HEK293 (cell line): ENCODE data around the gene ABCF1.

ENCODE experiments used
- CTCF ChIP-seq: fragments of 450-650 bp; formaldehyde crosslinking; IDR thresholded peaks from 2 replicates; pipeline ENCODE4 v1.5.1; 2016; ENCODE audit warnings: missing biosample characterization, missing genetic modification characterization
- OSR2 ChIP-seq: fragments of 450-650 bp; formaldehyde crosslinking; IDR thresholded peaks from 2 replicates; pipeline ENCODE4 v1.5.1; 2016; ENCODE audit warnings: missing biosample characterization, missing genetic modification characterization
- YY1 ChIP-seq: fragments of 450-650 bp; formaldehyde crosslinking; IDR thresholded peaks from 2 replicates; pipeline ENCODE4 v1.5.1; 2018; ENCODE audit warnings: missing biosample characterization, missing genetic modification characterization
- ZNF280D ChIP-seq: fragments of 450-650 bp; formaldehyde crosslinking; IDR thresholded peaks from 2 replicates; pipeline ENCODE4 v1.5.1; 2016; ENCODE audit warnings: missing biosample characterization, missing genetic modification characterization
- ZNF335 ChIP-seq: fragments of 450-650 bp; formaldehyde crosslinking; conservative IDR thresholded peaks from 2 replicates; pipeline ENCODE4 v1.5.1; 2016; ENCODE audit warnings: missing biosample characterization, missing genetic modification characterization
- ZNF423 ChIP-seq: fragments of 450-650 bp; formaldehyde crosslinking; IDR thresholded peaks from 2 replicates; pipeline ENCODE4 v1.5.1; 2016; ENCODE audit warnings: missing biosample characterization, missing genetic modification characterization
- ZNF449 ChIP-seq: fragments of 450-650 bp; formaldehyde crosslinking; IDR thresholded peaks from 2 replicates; pipeline ENCODE4 v1.5.1; 2017; ENCODE audit warnings: missing biosample characterization, mild to moderate bottlenecking, missing genetic modification characterization, moderate library complexity
- ZNF654 ChIP-seq: fragments of 450-650 bp; formaldehyde crosslinking; IDR thresholded peaks from 2 replicates; pipeline ENCODE4 v1.5.1; 2016; ENCODE audit warnings: low read depth, missing biosample characterization, missing genetic modification characterization
- ZSCAN30 ChIP-seq: fragments of 450-650 bp; IDR thresholded peaks from 2 replicates; pipeline ENCODE4 v1.5.1; 2018; ENCODE audit warnings: missing biosample characterization, mild to moderate bottlenecking, missing genetic modification characterization, moderate library complexity

- no peak for TF ChIP-seq CTCF (tag by site-specific recombination)
- TF ChIP-seq ZNF280D (tag by site-specific recombination), result no peak
- no peak for TF ChIP-seq OSR2 (tag by site-specific recombination)
- no peak for TF ChIP-seq YY1
- no peak for TF ChIP-seq ZNF449 (tag by site-specific recombination)
- TF ChIP-seq ZNF654 (tag by site-specific recombination), result no peak
- TF ChIP-seq ZNF335, result no peak
- TF ChIP-seq ZNF423 (tag by site-specific recombination), result no peak
- TF ChIP-seq ZSCAN30, result no peak
Measured at GRCh38 chr6:30564114-30564513, 7.1 kb upstream of the ABCF1 start.
